H1 (cell line): Measurements from ENCODE around the gene LPO. TPM values are rescaled to one million over a fixed set of nuclear protein-coding genes. Genes with fewer than 3 reads are reported as not detected.

Source experiments
- CTCF ChIA-PET: fragments of 300-600 bp; sonication (Branson Sonifier 250); formaldehyde crosslinking; loops from one replicate; lab custom pipeline; 2021; ENCODE audit not compliant: partially characterized antibody; lab: Charles Lee
- POLR2A ChIA-PET: fragments of 300-600 bp; sonication (Branson Sonifier 250); formaldehyde crosslinking; loops from one replicate; lab custom pipeline; 2021; ENCODE audit warnings: inconsistent platforms; ENCODE audit not compliant: partially characterized antibody; lab: Charles Lee
- DNase-seq, 2 experiments: peaks; one replicate each; pipeline versions ENCODE4 v3.0.0 to v3.0.0-alpha.2; 2010 to 2022; ENCODE audit warnings: low spot score in 2 of 2, low read depth in 1 of 2, mixed read lengths in 1 of 2
- FAIRE-seq: peaks from 2 replicates; lab custom pipeline; 2011; peaks lifted over from hg19 to GRCh38; lab: Jason Lieb, UNC
- H2AFZ ChIP-seq: 2 replicates; pipeline ENCODE4 v1.8.1; 2012; ENCODE audit warnings: low read length, inconsistent platforms
- H2AK5ac ChIP-seq: 2 replicates; pipeline ENCODE4 v1.6.1; 2013; ENCODE audit warnings: low read depth, low read length
- H2BK120ac ChIP-seq: replicated peaks from 2 replicates; pipeline ENCODE3; 2013; ENCODE audit warnings: low read depth, low read length, inconsistent platforms
- H2BK12ac ChIP-seq: 2 replicates; pipeline ENCODE4 v1.6.1; 2013; ENCODE audit warnings: low read depth, low read length
- H2BK15ac ChIP-seq: 2 replicates; pipeline ENCODE4 v1.6.1; 2013; ENCODE audit warnings: low read length
- H2BK20ac ChIP-seq: 2 replicates; pipeline ENCODE4 v1.6.1; 2013; ENCODE audit warnings: low read length
- H2BK5ac ChIP-seq: 2 replicates; pipeline ENCODE4 v1.6.1; 2013; ENCODE audit warnings: low read depth, low read length
- H3K14ac ChIP-seq: 2 replicates; pipeline ENCODE4 v1.6.1; 2013; ENCODE audit warnings: inconsistent platforms; ENCODE audit not compliant: insufficient read length
- H3K18ac ChIP-seq: 2 replicates; pipeline ENCODE4 v1.6.1; 2013; ENCODE audit warnings: low read length; ENCODE audit errors: extremely low read depth
- H3K23ac ChIP-seq: 2 replicates; pipeline ENCODE4 v1.6.1; 2013; ENCODE audit warnings: inconsistent platforms; ENCODE audit not compliant: insufficient read length
- H3K23me2 ChIP-seq: 2 replicates; pipeline ENCODE4 v1.6.1; 2013; ENCODE audit warnings: low read depth, low read length
- H3K27ac ChIP-seq: 2 replicates; pipeline ENCODE4 v1.6.1; 2011; ENCODE audit warnings: low read depth, low read length, inconsistent platforms
- H3K27me3 ChIP-seq, 4 experiments: replicated peaks in 1 of 4; 1 replicate in 1 of 4; 2 replicates in 3 of 4; pipeline versions ENCODE4 v1.6.1 to v1.8.1; 2011 to 2013; ENCODE audit warnings: low read length in 3 of 4, mild to moderate bottlenecking in 3 of 4, inconsistent platforms in 2 of 4, mixed read lengths in 2 of 4, moderate library complexity in 1 of 4; ENCODE audit not compliant: control insufficient read depth in 3 of 4, insufficient read depth in 3 of 4; ENCODE audit errors: extremely low read depth in 1 of 4
- H3K36me3 ChIP-seq, 4 experiments: 2 replicates each; pipeline versions ENCODE4 v1.6.1 to v1.8.1; 2011 to 2013; ENCODE audit warnings: mild to moderate bottlenecking in 4 of 4, low read length in 3 of 4, moderate library complexity in 2 of 4, control low read depth in 1 of 4, inconsistent platforms in 1 of 4; ENCODE audit not compliant: insufficient read depth in 4 of 4, control insufficient read depth in 2 of 4
- H3K4ac ChIP-seq: replicated peaks from 2 replicates; pipeline ENCODE3; 2013; ENCODE audit warnings: low read length, low read depth, mixed read lengths, inconsistent platforms; ENCODE audit not compliant: insufficient read length
- H3K4me1 ChIP-seq, 4 experiments: replicated peaks in 1 of 4; 1 replicate in 1 of 4; 2 replicates in 3 of 4; pipeline versions ENCODE4 v1.6.1 to v1.8.1; 2011 to 2013; ENCODE audit warnings: low read length in 3 of 4, inconsistent platforms in 2 of 4, mixed read lengths in 1 of 4; ENCODE audit not compliant: insufficient read depth in 4 of 4, control insufficient read depth in 3 of 4
- H3K4me2 ChIP-seq, 2 experiments: 2 replicates each; pipeline versions ENCODE4 v1.6.1 to v1.8.1; 2011 to 2013; ENCODE audit warnings: low read depth in 2 of 2, low read length in 2 of 2, control low read depth in 1 of 2, inconsistent platforms in 1 of 2, mild to moderate bottlenecking in 1 of 2; ENCODE audit not compliant: insufficient read depth in 1 of 2
- H3K4me3 ChIP-seq, 4 experiments: fragments of 200-600, 300-600 bp in 1 of 4; sonication (generic), shearing (Covaris generic), sonication (Bioruptor Twin) in 1 of 4; 2 replicates each; pipeline versions ENCODE4 v1.5.1 to v1.8.1; 2011 to 2016; ENCODE audit warnings: low read length in 4 of 4, low read depth in 3 of 4, control low read depth in 2 of 4, inconsistent platforms in 2 of 4, mild to moderate bottlenecking in 2 of 4, mixed read lengths in 1 of 4, moderate library complexity in 1 of 4; ENCODE audit not compliant: insufficient read depth in 2 of 4; ENCODE audit errors: extremely low read depth in 1 of 4
- H3K56ac ChIP-seq: replicated peaks from 2 replicates; pipeline ENCODE3; 2013; ENCODE audit warnings: low read depth, mild to moderate bottlenecking, mixed read lengths, low read length, inconsistent platforms; ENCODE audit not compliant: insufficient read length
- H3K79me1 ChIP-seq: 2 replicates; pipeline ENCODE4 v1.6.1; 2013; ENCODE audit warnings: low read depth, low read length, control low read depth
- H3K79me2 ChIP-seq, 2 experiments: 2 replicates each; pipeline versions ENCODE4 v1.6.1 to v1.8.1; 2012 to 2013; ENCODE audit warnings: low read length in 2 of 2, mild to moderate bottlenecking in 2 of 2, inconsistent platforms in 1 of 2; ENCODE audit not compliant: insufficient read depth in 2 of 2, control insufficient read depth in 1 of 2
- H3K9ac ChIP-seq, 4 experiments: replicated peaks in 1 of 4; 1 replicate in 1 of 4; 2 replicates in 3 of 4; pipeline versions ENCODE4 v1.6.1 to v1.8.1; 2011 to 2013; ENCODE audit warnings: low read depth in 3 of 4, low read length in 3 of 4, control low read depth in 2 of 4, mild to moderate bottlenecking in 2 of 4, moderate library complexity in 2 of 4, inconsistent platforms in 1 of 4; ENCODE audit errors: extremely low read depth in 1 of 4
- H3K9me3 ChIP-seq, 2 experiments: 2 replicates each; pipeline versions ENCODE4 v1.6.1 to v1.8.1; 2012 to 2013; ENCODE audit warnings: mild to moderate bottlenecking in 2 of 2, moderate library complexity in 2 of 2, control low read depth in 1 of 2, inconsistent platforms in 1 of 2, low read depth in 1 of 2, low read length in 1 of 2, mixed read lengths in 1 of 2; ENCODE audit not compliant: insufficient read depth in 2 of 2
- H4K20me1 ChIP-seq, 2 experiments: replicated peaks in 1 of 2; 2 replicates each; pipeline versions ENCODE3 to v1.8.1; 2011 to 2013; ENCODE audit warnings: inconsistent platforms in 2 of 2, low read length in 2 of 2, mild to moderate bottlenecking in 1 of 2; ENCODE audit not compliant: insufficient read depth in 2 of 2, control insufficient read depth in 1 of 2
- H4K5ac ChIP-seq: 2 replicates; pipeline ENCODE4 v1.6.1; 2013; ENCODE audit warnings: low read length, low read depth, mixed read lengths, inconsistent platforms; ENCODE audit not compliant: insufficient read length
- H4K8ac ChIP-seq: 2 replicates; pipeline ENCODE4 v1.8.0; 2013; ENCODE audit warnings: mild to moderate bottlenecking, moderate library complexity, low read length, inconsistent platforms; ENCODE audit not compliant: insufficient read depth; ENCODE audit errors: extremely low read depth
- H4K91ac ChIP-seq: replicated peaks from 2 replicates; pipeline ENCODE3; 2013; ENCODE audit warnings: low read length, mixed read lengths, inconsistent platforms; ENCODE audit not compliant: insufficient read length
- BCL11A ChIP-seq, 2 experiments: IDR thresholded peaks; one replicate each; pipeline ENCODE4 v1.6.1; 2011; ENCODE audit warnings: low read depth in 2 of 2, low read length in 2 of 2, mild to moderate bottlenecking in 2 of 2
- CBX5 ChIP-seq: fragments of 300-800, 300-1000 bp; sonication (generic); IDR thresholded peaks from 2 replicates; pipeline ENCODE4 v1.7.1; 2016; ENCODE audit warnings: antibody characterized with exemption, low read length, low read depth
- CBX8 ChIP-seq: fragments of 300-800, 300-1000 bp; sonication (generic); IDR thresholded peaks from 2 replicates; pipeline ENCODE4 v1.7.1; 2016; ENCODE audit warnings: low read depth, low read length, borderline replicate concordance
- NANOG ChIP-seq: IDR thresholded peaks from 2 replicates; pipeline ENCODE4 v1.6.1; 2011; ENCODE audit warnings: low read length, low read depth, mild to moderate bottlenecking, inconsistent platforms; ENCODE audit not compliant: insufficient read depth, poor library complexity, severe bottlenecking
- RFX5 ChIP-seq: IDR thresholded peaks from 2 replicates; pipeline ENCODE4 v1.6.1; 2011; ENCODE audit warnings: low read depth, low read length, improper control_type of control experiment, borderline replicate concordance
- RNF2 ChIP-seq: fragments of 200-900, 300-1000 bp; sonication (generic); IDR thresholded peaks from 2 replicates; pipeline ENCODE4 v1.7.1; 2016; ENCODE audit warnings: borderline replicate concordance, low read depth, mild to moderate bottlenecking, antibody characterized with exemption, low read length; ENCODE audit not compliant: poor library complexity, severe bottlenecking; ENCODE audit errors: missing control alignments
- RXRA ChIP-seq: IDR thresholded peaks from 2 replicates; pipeline ENCODE4 v1.6.1; 2011; ENCODE audit warnings: low read depth, mild to moderate bottlenecking, low read length, moderate library complexity; ENCODE audit not compliant: insufficient read depth
- SAP30 ChIP-seq: fragments of 300-600 bp; sonication (generic); IDR thresholded peaks from 2 replicates; pipeline ENCODE4 v1.7.1; 2012; ENCODE audit warnings: low read length, moderate library complexity, mild to moderate bottlenecking, inconsistent platforms; ENCODE audit not compliant: insufficient read depth, insufficient replicate concordance
- SIN3A ChIP-seq, 2 experiments: IDR thresholded peaks in 1 of 2; conservative IDR thresholded peaks in 1 of 2; 2 replicates each; pipeline ENCODE4 v1.6.1; 2011 to 2012; ENCODE audit warnings: low read length in 2 of 2, improper control_type of control experiment in 1 of 2, low read depth in 1 of 2, mild to moderate bottlenecking in 1 of 2
- SP4 ChIP-seq: IDR thresholded peaks from 2 replicates; pipeline ENCODE4 v1.6.1; 2012; ENCODE audit warnings: low read length, inconsistent platforms
- WGBS, 2 experiments: shearing (Covaris generic) in 1 of 2; methylation state at CpG; one replicate each; pipeline versions ENCODE4 v1.1.6 to v1.1.7; 2013 to 2015; ENCODE audit warnings: low lambda C conversion rate in 2 of 2, mixed read lengths in 2 of 2, inconsistent platforms in 1 of 2, low coverage in 1 of 2, missing lambda C conversion rate in 1 of 2; ENCODE audit not compliant: insufficient replicate concordance in 2 of 2, insufficient coverage in 1 of 2, insufficient read length in 1 of 2; ENCODE audit errors: extremely low coverage in 1 of 2, missing lambda C conversion rate in 1 of 2; 5-methylcytosine and 5-hydroxymethylcytosine counted together
- polyA plus RNA-seq, 7 experiments: library from polyadenylated mRNA; depleted of rRNA in 3 of 7; stranded (reverse) in 5 of 7; unstranded in 2 of 7; fragments of >200 nt in 5 of 7; fragments of 200-250 nt in 2 of 7; gene quantifications; 1 replicate in 5 of 7; 2 replicates in 1 of 7; 4 replicates in 1 of 7; pipeline versions ENCODE4 v1.2.1 to v1.2.3, GENCODE V29; 2011 to 2013; ENCODE audit warnings: missing spikeins in 2 of 7, mixed read lengths in 2 of 7
- total RNA-seq: library from RNA; stranded (reverse); fragmentation: NEBNext Ultra II Directional; extraction: Animal tissue kit (Norgen Biotek cat#: 25700); gene quantifications from 2 replicates; pipeline ENCODE4 v1.2.1, GENCODE V29; 2021

The LPO gene
- total and polyA plus RNA-seq, 2 of the 8 experiments (the other 6 are each of a cell fraction or from before 2014, with no cell fraction given) = 0.38 to 0.52 TPM

DNA sequence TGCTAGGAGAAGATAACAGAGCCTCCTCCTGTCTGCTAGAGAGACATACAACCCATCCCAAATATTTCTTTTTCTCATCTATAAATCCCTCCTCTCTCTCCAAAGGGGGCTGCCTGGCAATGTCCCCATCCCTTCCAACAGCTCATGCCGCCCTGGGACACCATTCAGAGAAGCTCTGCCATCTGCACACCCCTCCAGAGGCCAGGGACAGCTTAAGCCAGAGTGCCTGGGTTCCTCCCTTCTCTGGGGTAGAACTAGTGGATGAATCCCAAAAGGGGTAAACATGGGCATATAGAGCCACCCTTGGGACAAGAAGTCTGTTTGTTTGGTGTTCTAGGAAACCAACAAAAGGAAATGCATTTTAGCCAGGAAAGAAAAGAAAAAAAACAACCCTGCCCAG, 2.6 kb upstream of the LPO start:
- Histone ChIP-seq H2AK5ac (no peak overlapping the region), H3K79me1 (no peaks in the 10 kb centered on the region), H2BK12ac (no peak overlapping the region), H3K18ac (no peak overlapping the region), H2BK20ac (no peak overlapping the region), H3K79me2 (no peaks in the 10 kb centered on the region), H4K8ac (no peak overlapping the region), H3K4me3 (no peak overlapping the region), H4K91ac (no peak overlapping the region), H3K14ac (no peak overlapping the region), H3K23me2 (no peaks in the 10 kb centered on the region), H2BK15ac (no peak overlapping the region)
- TF ChIP-seq SP4 (no peak), NANOG (no peak), RNF2 (no peak), SIN3A (conservative IDR thresholded peaks at IDR 0.05 in 1 of 2, IDR thresholded peaks at IDR 0.05 in 1 of 2; ENCODE audit: low read depth in 1 of 2, low read length in 2 of 2) (no peak), RXRA (no peak), SAP30 (no peak), RFX5 (no peak), CBX8 (no peak), CBX5 (no peak), BCL11A (IDR thresholded peaks at IDR 0.05; ENCODE audit: low read depth in 2 of 2, low read length in 2 of 2) (no peak)
- TF ChIP-seq, all 59 proteins: peak for 0
- no peak overlapping the region for H3K56ac ChIP-seq
- WGBS, 2 experiments = 70% methylated on average over 1 of the region's 1 CpG; no CpG with 5 or more reads in 1 of the 2 experiments
- no peak overlapping the region for H4K5ac ChIP-seq
- no peaks in the 10 kb centered on the region for H3K36me3 ChIP-seq
- ChIA-PET CTCF (interaction anchor here (1.2 to 4.5 kb wide), 9 partner anchors 10 to 81 kb away, joined by 3 to 50 read pairs (median 5); partner anchors contain the start of gene MKS1), POLR2A (no interaction called here)
- H2BK5ac ChIP-seq = no peak overlapping the region
- H3K4ac ChIP-seq = no peak overlapping the region
- no peak overlapping the region; a peak in 1 of 7 replicates for H3K9ac ChIP-seq
- DNase-seq = no peak
- no peaks in the 10 kb centered on the region for H3K9me3 ChIP-seq
- no peak overlapping the region for H2AFZ ChIP-seq
- H3K27me3 ChIP-seq = peaks cover 0 to 9% (median 5%) of the 10 kb centered on the region in 4 experiments; a peak in 4 of 7 replicates
- no peak overlapping the region for H3K4me2 ChIP-seq
- FAIRE-seq = no peak
- no peaks in the 10 kb centered on the region for H3K4me1 ChIP-seq
- H4K20me1 ChIP-seq = no peaks in the 10 kb centered on the region
- no peak overlapping the region for H3K27ac ChIP-seq
- H2BK120ac ChIP-seq = no peak overlapping the region
- H3K23ac ChIP-seq = no peak overlapping the region
